HEK293 (cell line): Measurements from ENCODE around the gene SPRTN.

Experiments used
- BCL11A ChIP-seq: fragments of 450-650 bp; formaldehyde crosslinking; IDR thresholded peaks from 2 replicates; pipeline ENCODE4 v1.5.1; 2016; ENCODE audit warnings: low read depth, missing biosample characterization, missing genetic modification characterization
- GLI2 ChIP-seq: fragments of 450-650 bp; formaldehyde crosslinking; IDR thresholded peaks from 2 replicates; pipeline ENCODE4; 2017; ENCODE audit warnings: missing biosample characterization, missing genetic modification characterization, low read depth, borderline replicate concordance
- GLIS1 ChIP-seq: fragments of 450-650 bp; formaldehyde crosslinking; IDR thresholded peaks from 2 replicates; pipeline ENCODE4 v1.5.1; 2016; ENCODE audit warnings: missing biosample characterization, missing genetic modification characterization
- KLF10 ChIP-seq: fragments of 450-650 bp; IDR thresholded peaks from 2 replicates; pipeline ENCODE4 v1.5.1; 2018; ENCODE audit warnings: missing biosample characterization, mild to moderate bottlenecking, missing genetic modification characterization
- MZF1 ChIP-seq: fragments of 450-650 bp; formaldehyde crosslinking; IDR thresholded peaks from 2 replicates; pipeline ENCODE4 v1.5.1; 2017; ENCODE audit warnings: missing biosample characterization, missing genetic modification characterization, borderline replicate concordance
- SCRT2 ChIP-seq: fragments of 450-650 bp; formaldehyde crosslinking; IDR thresholded peaks from 2 replicates; pipeline ENCODE4 v1.5.1; 2016; ENCODE audit warnings: missing biosample characterization, missing genetic modification characterization
- ZBTB8A ChIP-seq: fragments of 450-650 bp; formaldehyde crosslinking; IDR thresholded peaks from 2 replicates; pipeline ENCODE4 v1.5.1; 2016; ENCODE audit warnings: missing biosample characterization, missing genetic modification characterization
- ZNF10 ChIP-seq: fragments of 450-650 bp; formaldehyde crosslinking; IDR thresholded peaks from 2 replicates; pipeline ENCODE4 v1.5.1; 2017; ENCODE audit warnings: missing biosample characterization, missing genetic modification characterization
- ZNF132 ChIP-seq: fragments of 450-650 bp; formaldehyde crosslinking; IDR thresholded peaks from 2 replicates; pipeline ENCODE4 v1.5.1; 2017; ENCODE audit warnings: missing biosample characterization, missing genetic modification characterization, borderline replicate concordance
- ZNF140 ChIP-seq: fragments of 450-650 bp; formaldehyde crosslinking; IDR thresholded peaks from 2 replicates; pipeline ENCODE4 v1.5.1; 2016; ENCODE audit warnings: missing biosample characterization, missing genetic modification characterization
- ZNF155 ChIP-seq: fragments of 450-650 bp; formaldehyde crosslinking; IDR thresholded peaks from 2 replicates; pipeline ENCODE4 v1.5.1; 2016; ENCODE audit warnings: missing biosample characterization, missing genetic modification characterization
- ZNF211 ChIP-seq: fragments of 450-650 bp; formaldehyde crosslinking; IDR thresholded peaks from 2 replicates; pipeline ENCODE4 v1.5.1; 2016; ENCODE audit warnings: low read depth, missing biosample characterization, missing genetic modification characterization
- ZNF221 ChIP-seq: fragments of 450-650 bp; formaldehyde crosslinking; IDR thresholded peaks from 2 replicates; pipeline ENCODE4 v1.5.1; 2017; ENCODE audit warnings: missing biosample characterization, missing genetic modification characterization, borderline replicate concordance
- ZNF292 ChIP-seq: fragments of 450-650 bp; formaldehyde crosslinking; IDR thresholded peaks from 2 replicates; pipeline ENCODE4 v1.5.1; 2016; ENCODE audit warnings: low read depth, missing biosample characterization, missing genetic modification characterization, borderline replicate concordance
- ZNF302 ChIP-seq: fragments of 450-650 bp; formaldehyde crosslinking; IDR thresholded peaks from 2 replicates; pipeline ENCODE4 v1.5.1; 2016; ENCODE audit warnings: missing biosample characterization, missing genetic modification characterization, low read depth
- ZNF423 ChIP-seq: fragments of 450-650 bp; formaldehyde crosslinking; IDR thresholded peaks from 2 replicates; pipeline ENCODE4 v1.5.1; 2016; ENCODE audit warnings: missing biosample characterization, missing genetic modification characterization
- ZNF433 ChIP-seq: fragments of 450-650 bp; formaldehyde crosslinking; IDR thresholded peaks from 2 replicates; pipeline ENCODE4 v1.5.1; 2016; ENCODE audit warnings: missing biosample characterization, missing genetic modification characterization, low read depth
- ZNF510 ChIP-seq: fragments of 450-650 bp; formaldehyde crosslinking; IDR thresholded peaks from 2 replicates; pipeline ENCODE4 v1.5.1; 2018; ENCODE audit warnings: mild to moderate bottlenecking, missing genetic modification characterization, missing biosample characterization; ENCODE audit not compliant: insufficient replicate concordance
- ZNF530 ChIP-seq: fragments of 450-650 bp; formaldehyde crosslinking; IDR thresholded peaks from 2 replicates; pipeline ENCODE4 v1.5.1; 2016; ENCODE audit warnings: low read depth, missing biosample characterization, missing genetic modification characterization
- ZNF610 ChIP-seq: fragments of 450-650 bp; formaldehyde crosslinking; IDR thresholded peaks from 2 replicates; pipeline ENCODE4 v1.5.1; 2016; ENCODE audit warnings: missing biosample characterization, missing genetic modification characterization, borderline replicate concordance
- ZNF768 ChIP-seq: fragments of 450-650 bp; formaldehyde crosslinking; IDR thresholded peaks from 2 replicates; pipeline ENCODE4 v1.5.1; 2018; ENCODE audit warnings: missing biosample characterization, mild to moderate bottlenecking, missing genetic modification characterization
- ZSCAN23 ChIP-seq: fragments of 450-650 bp; formaldehyde crosslinking; IDR thresholded peaks from 2 replicates; pipeline ENCODE4 v1.5.1; 2016; ENCODE audit warnings: missing biosample characterization, missing genetic modification characterization
- TF ChIP-seq, protein P1 (sequence below): fragments of 450-650 bp; formaldehyde crosslinking; conservative IDR thresholded peaks from 2 replicates; pipeline ENCODE4 v1.5.1; 2016; ENCODE audit warnings: low read depth, missing biosample characterization, missing genetic modification characterization
- TF ChIP-seq, protein P2 (sequence below): fragments of 450-650 bp; formaldehyde crosslinking; IDR thresholded peaks from 2 replicates; pipeline ENCODE4 v1.5.1; 2016; ENCODE audit warnings: missing biosample characterization, missing genetic modification characterization
- TF ChIP-seq, protein P3 (sequence below): fragments of 450-650 bp; formaldehyde crosslinking; IDR thresholded peaks from 2 replicates; pipeline ENCODE4 v1.5.1; 2016; ENCODE audit warnings: missing biosample characterization, missing genetic modification characterization
- TF ChIP-seq, protein P4 (sequence below): fragments of 450-650 bp; formaldehyde crosslinking; IDR thresholded peaks from 2 replicates; pipeline ENCODE4 v1.5.1; 2016; ENCODE audit warnings: missing biosample characterization, missing genetic modification characterization
- TF ChIP-seq, protein P5 (sequence below): fragments of 450-650 bp; formaldehyde crosslinking; IDR thresholded peaks from 2 replicates; pipeline ENCODE4 v1.5.1; 2016; ENCODE audit warnings: missing biosample characterization, missing genetic modification characterization

The SPRTN gene

DNA sequence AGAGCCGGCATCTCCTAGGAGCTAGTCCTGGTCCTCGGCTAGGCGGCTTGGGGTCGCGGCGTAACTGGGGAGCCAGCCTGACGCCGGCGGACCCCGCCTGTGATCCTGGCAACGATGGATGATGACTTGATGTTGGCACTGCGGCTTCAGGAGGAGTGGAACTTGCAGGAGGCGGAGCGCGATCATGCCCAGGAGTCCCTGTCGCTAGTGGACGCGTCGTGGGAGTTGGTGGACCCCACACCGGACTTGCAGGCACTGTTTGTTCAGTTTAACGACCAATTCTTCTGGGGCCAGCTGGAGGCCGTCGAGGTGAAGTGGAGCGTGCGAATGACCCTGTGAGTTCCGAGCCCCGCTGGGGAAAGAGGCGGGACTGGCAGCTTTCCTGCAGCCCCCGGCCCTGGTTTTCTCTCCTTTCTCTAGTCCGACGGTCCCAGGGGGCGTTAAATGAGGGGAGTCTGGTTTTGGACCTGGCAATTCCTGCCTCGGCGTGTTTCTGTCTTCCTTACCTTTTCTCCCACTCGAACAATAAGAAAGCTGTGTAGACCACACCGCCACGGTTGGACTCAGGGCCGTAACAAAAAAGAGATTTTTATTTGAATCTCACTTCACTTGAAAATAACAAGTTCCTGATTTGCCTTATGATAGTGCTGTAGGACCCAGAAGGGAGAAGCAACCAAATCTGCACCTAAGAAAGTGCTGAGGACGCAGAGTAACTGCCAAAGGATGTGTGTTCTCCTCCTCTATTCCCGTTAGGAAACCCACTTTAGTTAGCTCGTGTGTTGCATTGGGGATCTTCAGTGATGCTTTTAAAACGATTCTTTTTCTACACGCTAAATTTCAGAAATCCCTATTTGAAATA is at the start of gene SPRTN (continued):
- TF ChIP-seq, protein P1, sequence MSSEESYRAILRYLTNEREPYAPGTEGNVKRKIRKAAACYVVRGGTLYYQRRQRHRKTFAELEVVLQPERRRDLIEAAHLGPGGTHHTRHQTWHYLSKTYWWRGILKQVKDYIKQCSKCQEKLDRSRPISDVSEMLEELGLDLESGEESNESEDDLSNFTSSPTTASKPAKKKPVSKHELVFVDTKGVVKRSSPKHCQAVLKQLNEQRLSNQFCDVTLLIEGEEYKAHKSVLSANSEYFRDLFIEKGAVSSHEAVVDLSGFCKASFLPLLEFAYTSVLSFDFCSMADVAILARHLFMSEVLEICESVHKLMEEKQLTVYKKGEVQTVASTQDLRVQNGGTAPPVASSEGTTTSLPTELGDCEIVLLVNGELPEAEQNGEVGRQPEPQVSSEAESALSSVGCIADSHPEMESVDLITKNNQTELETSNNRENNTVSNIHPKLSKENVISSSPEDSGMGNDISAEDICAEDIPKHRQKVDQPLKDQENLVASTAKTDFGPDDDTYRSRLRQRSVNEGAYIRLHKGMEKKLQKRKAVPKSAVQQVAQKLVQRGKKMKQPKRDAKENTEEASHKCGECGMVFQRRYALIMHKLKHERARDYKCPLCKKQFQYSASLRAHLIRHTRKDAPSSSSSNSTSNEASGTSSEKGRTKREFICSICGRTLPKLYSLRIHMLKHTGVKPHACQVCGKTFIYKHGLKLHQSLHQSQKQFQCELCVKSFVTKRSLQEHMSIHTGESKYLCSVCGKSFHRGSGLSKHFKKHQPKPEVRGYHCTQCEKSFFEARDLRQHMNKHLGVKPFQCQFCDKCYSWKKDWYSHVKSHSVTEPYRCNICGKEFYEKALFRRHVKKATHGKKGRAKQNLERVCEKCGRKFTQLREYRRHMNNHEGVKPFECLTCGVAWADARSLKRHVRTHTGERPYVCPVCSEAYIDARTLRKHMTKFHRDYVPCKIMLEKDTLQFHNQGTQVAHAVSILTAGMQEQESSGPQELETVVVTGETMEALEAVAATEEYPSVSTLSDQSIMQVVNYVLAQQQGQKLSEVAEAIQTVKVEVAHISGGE (tag by site-specific recombination) = no peak; the same call in 1 of the 2 replicates
- TF ChIP-seq ZSCAN23 (tag by site-specific recombination) = peak; percentile 68; the same call in 1 of the 2 replicates
- no peak for TF ChIP-seq MZF1 (tag by site-specific recombination)
- no peak for TF ChIP-seq ZNF10
- no peak for TF ChIP-seq ZNF433 (tag by site-specific recombination)
- TF ChIP-seq, protein P2, sequence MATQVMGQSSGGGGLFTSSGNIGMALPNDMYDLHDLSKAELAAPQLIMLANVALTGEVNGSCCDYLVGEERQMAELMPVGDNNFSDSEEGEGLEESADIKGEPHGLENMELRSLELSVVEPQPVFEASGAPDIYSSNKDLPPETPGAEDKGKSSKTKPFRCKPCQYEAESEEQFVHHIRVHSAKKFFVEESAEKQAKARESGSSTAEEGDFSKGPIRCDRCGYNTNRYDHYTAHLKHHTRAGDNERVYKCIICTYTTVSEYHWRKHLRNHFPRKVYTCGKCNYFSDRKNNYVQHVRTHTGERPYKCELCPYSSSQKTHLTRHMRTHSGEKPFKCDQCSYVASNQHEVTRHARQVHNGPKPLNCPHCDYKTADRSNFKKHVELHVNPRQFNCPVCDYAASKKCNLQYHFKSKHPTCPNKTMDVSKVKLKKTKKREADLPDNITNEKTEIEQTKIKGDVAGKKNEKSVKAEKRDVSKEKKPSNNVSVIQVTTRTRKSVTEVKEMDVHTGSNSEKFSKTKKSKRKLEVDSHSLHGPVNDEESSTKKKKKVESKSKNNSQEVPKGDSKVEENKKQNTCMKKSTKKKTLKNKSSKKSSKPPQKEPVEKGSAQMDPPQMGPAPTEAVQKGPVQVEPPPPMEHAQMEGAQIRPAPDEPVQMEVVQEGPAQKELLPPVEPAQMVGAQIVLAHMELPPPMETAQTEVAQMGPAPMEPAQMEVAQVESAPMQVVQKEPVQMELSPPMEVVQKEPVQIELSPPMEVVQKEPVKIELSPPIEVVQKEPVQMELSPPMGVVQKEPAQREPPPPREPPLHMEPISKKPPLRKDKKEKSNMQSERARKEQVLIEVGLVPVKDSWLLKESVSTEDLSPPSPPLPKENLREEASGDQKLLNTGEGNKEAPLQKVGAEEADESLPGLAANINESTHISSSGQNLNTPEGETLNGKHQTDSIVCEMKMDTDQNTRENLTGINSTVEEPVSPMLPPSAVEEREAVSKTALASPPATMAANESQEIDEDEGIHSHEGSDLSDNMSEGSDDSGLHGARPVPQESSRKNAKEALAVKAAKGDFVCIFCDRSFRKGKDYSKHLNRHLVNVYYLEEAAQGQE = peak; percentile 53; the same call in 1 of the 2 replicates
- no peak for TF ChIP-seq ZNF221 (tag by site-specific recombination)
- no peak for TF ChIP-seq ZNF610 (tag by site-specific recombination)
- TF ChIP-seq ZNF530 (tag by site-specific recombination) = no peak
- no peak for TF ChIP-seq SCRT2 (tag by site-specific recombination)
- TF ChIP-seq, protein P3, sequence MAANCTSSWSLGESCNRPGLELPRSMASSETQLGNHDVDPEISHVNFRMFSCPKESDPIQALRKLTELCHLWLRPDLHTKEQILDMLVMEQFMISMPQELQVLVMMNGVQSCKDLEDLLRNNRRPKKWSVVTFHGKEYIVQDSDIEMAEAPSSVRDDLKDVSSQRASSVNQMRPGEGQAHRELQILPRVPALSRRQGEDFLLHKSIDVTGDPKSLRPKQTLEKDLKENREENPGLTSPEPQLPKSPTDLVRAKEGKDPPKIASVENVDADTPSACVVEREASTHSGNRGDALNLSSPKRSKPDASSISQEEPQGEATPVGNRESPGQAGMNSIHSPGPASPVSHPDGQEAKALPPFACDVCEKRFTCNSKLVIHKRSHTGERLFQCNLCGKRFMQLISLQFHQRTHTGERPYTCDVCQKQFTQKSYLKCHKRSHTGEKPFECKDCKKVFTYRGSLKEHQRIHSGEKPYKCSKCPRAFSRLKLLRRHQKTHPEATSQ (tag by site-specific recombination) = no peak
- no peak for TF ChIP-seq ZNF292 (tag by site-specific recombination)
- TF ChIP-seq ZBTB8A (tag by site-specific recombination) = no peak
- TF ChIP-seq ZNF140 (tag by site-specific recombination) = no peak
- TF ChIP-seq GLIS1 (tag by site-specific recombination) = peak; percentile 97
- TF ChIP-seq GLI2 (tag by site-specific recombination) = no peak; the same call in 1 of the 2 replicates
- TF ChIP-seq ZNF211 = no peak
- TF ChIP-seq ZNF423 (tag by site-specific recombination) = 0 out of 2 replicates have a peak, but pooled peaks have one; percentile 45
- TF ChIP-seq BCL11A (tag by site-specific recombination) = no peak
- no peak for TF ChIP-seq ZNF132
- TF ChIP-seq ZNF302 (tag by site-specific recombination) = no peak
- no peak for TF ChIP-seq KLF10 (tag by site-specific recombination)
- TF ChIP-seq ZNF155 (tag by site-specific recombination) = no peak
- TF ChIP-seq, protein P4, sequence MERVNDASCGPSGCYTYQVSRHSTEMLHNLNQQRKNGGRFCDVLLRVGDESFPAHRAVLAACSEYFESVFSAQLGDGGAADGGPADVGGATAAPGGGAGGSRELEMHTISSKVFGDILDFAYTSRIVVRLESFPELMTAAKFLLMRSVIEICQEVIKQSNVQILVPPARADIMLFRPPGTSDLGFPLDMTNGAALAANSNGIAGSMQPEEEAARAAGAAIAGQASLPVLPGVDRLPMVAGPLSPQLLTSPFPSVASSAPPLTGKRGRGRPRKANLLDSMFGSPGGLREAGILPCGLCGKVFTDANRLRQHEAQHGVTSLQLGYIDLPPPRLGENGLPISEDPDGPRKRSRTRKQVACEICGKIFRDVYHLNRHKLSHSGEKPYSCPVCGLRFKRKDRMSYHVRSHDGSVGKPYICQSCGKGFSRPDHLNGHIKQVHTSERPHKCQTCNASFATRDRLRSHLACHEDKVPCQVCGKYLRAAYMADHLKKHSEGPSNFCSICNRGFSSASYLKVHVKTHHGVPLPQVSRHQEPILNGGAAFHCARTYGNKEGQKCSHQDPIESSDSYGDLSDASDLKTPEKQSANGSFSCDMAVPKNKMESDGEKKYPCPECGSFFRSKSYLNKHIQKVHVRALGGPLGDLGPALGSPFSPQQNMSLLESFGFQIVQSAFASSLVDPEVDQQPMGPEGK = peak; percentile 71; the same call in 1 of the 2 replicates
- TF ChIP-seq ZNF768 (tag by site-specific recombination) = no peak
- TF ChIP-seq, protein P5, sequence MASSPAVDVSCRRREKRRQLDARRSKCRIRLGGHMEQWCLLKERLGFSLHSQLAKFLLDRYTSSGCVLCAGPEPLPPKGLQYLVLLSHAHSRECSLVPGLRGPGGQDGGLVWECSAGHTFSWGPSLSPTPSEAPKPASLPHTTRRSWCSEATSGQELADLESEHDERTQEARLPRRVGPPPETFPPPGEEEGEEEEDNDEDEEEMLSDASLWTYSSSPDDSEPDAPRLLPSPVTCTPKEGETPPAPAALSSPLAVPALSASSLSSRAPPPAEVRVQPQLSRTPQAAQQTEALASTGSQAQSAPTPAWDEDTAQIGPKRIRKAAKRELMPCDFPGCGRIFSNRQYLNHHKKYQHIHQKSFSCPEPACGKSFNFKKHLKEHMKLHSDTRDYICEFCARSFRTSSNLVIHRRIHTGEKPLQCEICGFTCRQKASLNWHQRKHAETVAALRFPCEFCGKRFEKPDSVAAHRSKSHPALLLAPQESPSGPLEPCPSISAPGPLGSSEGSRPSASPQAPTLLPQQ (tag by site-specific recombination) = peak; percentile 100
- no peak for TF ChIP-seq ZNF510 (tag by site-specific recombination)
